HepG2 (cell line): ENCODE results near the gene DUSP16.
"Not testable (repeated sequence)": the region's sequence is repeated elsewhere in the genome, so short reads cannot be mapped to it uniquely, and the experiment has no call there.

Source experiments
- NR2F6 ChIP-seq, 2 experiments: IDR thresholded peaks; 2 replicates each; pipeline ENCODE4 v1.6.1; 2016; ENCODE audit warnings: antibody characterized with exemption in 1 of 2, mild to moderate bottlenecking in 1 of 2
- ZNF747 ChIP-seq: sonication (generic); formaldehyde crosslinking; IDR thresholded peaks from 2 replicates; pipeline ENCODE4 v1.8.1; 2023; ENCODE audit warnings: missing genetic modification reagents, mild to moderate bottlenecking, borderline replicate concordance
- TF ChIP-seq, protein P1 (sequence below): sonication (generic); formaldehyde crosslinking; IDR thresholded peaks from 2 replicates; pipeline ENCODE4 v1.4.0; 2020; ENCODE audit warnings: missing genetic modification reagents, borderline replicate concordance
- TF ChIP-seq, protein P2 (sequence below): sonication (generic); formaldehyde crosslinking; IDR thresholded peaks from 2 replicates; pipeline ENCODE4 v1.5.0; 2020; ENCODE audit warnings: mild to moderate bottlenecking, missing genetic modification reagents, moderate library complexity
- TF ChIP-seq, protein P3 (sequence below): sonication (generic); formaldehyde crosslinking; IDR thresholded peaks from 2 replicates; pipeline ENCODE4 v1.8.0; 2022; ENCODE audit warnings: mild to moderate bottlenecking, missing genetic modification reagents

DNA sequence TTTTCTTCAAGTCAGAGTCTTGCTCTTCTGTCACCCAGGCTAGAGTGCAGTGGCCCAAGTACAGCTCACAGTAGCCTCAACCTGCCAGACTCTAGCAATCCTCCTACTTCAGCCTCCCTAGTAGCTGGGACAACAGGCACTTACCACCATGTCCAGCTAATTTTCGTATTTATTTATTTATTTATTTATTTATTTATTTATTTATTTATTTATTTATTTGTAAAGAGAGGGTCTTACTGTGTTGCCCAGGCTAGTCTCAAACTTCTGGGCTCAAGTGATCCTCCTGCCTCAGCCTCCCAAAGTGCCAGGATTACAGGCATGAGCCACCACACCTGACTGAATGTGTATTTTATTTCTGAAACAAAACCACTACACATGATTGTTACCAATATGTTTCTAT, 18.1 kb upstream of the DUSP16 start:
- TF ChIP-seq, protein P1, sequence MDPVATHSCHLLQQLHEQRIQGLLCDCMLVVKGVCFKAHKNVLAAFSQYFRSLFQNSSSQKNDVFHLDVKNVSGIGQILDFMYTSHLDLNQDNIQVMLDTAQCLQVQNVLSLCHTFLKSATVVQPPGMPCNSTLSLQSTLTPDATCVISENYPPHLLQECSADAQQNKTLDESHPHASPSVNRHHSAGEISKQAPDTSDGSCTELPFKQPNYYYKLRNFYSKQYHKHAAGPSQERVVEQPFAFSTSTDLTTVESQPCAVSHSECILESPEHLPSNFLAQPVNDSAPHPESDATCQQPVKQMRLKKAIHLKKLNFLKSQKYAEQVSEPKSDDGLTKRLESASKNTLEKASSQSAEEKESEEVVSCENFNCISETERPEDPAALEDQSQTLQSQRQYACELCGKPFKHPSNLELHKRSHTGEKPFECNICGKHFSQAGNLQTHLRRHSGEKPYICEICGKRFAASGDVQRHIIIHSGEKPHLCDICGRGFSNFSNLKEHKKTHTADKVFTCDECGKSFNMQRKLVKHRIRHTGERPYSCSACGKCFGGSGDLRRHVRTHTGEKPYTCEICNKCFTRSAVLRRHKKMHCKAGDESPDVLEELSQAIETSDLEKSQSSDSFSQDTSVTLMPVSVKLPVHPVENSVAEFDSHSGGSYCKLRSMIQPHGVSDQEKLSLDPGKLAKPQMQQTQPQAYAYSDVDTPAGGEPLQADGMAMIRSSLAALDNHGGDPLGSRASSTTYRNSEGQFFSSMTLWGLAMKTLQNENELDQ, result not testable (repeated sequence)
- TF ChIP-seq, protein P2, sequence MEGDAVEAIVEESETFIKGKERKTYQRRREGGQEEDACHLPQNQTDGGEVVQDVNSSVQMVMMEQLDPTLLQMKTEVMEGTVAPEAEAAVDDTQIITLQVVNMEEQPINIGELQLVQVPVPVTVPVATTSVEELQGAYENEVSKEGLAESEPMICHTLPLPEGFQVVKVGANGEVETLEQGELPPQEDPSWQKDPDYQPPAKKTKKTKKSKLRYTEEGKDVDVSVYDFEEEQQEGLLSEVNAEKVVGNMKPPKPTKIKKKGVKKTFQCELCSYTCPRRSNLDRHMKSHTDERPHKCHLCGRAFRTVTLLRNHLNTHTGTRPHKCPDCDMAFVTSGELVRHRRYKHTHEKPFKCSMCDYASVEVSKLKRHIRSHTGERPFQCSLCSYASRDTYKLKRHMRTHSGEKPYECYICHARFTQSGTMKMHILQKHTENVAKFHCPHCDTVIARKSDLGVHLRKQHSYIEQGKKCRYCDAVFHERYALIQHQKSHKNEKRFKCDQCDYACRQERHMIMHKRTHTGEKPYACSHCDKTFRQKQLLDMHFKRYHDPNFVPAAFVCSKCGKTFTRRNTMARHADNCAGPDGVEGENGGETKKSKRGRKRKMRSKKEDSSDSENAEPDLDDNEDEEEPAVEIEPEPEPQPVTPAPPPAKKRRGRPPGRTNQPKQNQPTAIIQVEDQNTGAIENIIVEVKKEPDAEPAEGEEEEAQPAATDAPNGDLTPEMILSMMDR (CRISPR knock-in tag), result not testable (repeated sequence)
- not testable (repeated sequence) for TF ChIP-seq NR2F6 (IDR thresholded peaks at IDR 0.05); NR2F6 (CRISPR knock-in tag; IDR thresholded peaks at IDR 0.05); ZNF747 (CRISPR knock-in tag)
- TF ChIP-seq, protein P3, sequence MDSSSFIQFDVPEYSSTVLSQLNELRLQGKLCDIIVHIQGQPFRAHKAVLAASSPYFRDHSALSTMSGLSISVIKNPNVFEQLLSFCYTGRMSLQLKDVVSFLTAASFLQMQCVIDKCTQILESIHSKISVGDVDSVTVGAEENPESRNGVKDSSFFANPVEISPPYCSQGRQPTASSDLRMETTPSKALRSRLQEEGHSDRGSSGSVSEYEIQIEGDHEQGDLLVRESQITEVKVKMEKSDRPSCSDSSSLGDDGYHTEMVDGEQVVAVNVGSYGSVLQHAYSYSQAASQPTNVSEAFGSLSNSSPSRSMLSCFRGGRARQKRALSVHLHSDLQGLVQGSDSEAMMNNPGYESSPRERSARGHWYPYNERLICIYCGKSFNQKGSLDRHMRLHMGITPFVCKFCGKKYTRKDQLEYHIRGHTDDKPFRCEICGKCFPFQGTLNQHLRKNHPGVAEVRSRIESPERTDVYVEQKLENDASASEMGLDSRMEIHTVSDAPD (CRISPR knock-in tag), result not testable (repeated sequence)
